Measurements from ENCODE around the gene RCAN3.

The RCAN3 gene

DNA sequence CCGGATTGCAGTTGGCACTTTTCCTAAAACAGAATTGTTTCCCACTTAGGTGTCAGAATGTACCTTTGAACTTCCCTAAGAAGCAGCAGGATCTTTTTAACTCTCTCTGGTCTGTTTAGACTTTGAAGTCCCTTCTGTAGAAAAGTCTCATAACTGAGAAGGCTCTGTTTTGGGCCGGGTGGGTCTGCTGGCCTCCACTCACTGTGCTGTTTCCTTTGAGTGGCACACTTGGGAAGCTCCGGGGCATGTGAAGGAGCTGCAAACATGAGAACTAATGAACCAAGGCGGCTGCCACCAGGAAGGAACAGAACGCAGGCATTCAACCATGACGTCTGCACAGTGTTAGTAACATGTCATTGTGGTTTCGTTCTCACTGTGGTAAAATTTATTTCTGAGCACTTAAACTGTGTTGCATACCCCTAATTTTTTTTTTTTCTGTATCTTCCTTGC, 33.8 kb downstream of the RCAN3 start:
- Histone ChIP-seq H3K79me2 (ENCODE audit: insufficient read depth, low read depth) (no peaks in the 10 kb centered on the region), H4K20me1 (ENCODE audit: insufficient read depth) (no peaks in the 10 kb centered on the region), H3K4me3 (IDR thresholded peaks at IDR 0.05; ENCODE audit: insufficient read depth, low read depth, low read length) (no peak overlapping the region), H2AFZ (ENCODE audit: low read depth) (peak overlapping the region; percentile 21; the same call in 1 of the 2 replicates), H3K27me3 (ENCODE audit: insufficient read depth, low read depth) (no peaks in the 10 kb centered on the region), H3K4me1 (ENCODE audit: low read depth, poor library complexity, severe bottlenecking) (peaks cover 49% of the 10 kb centered on the region), H3K27ac (peak overlapping the region; percentile 19; the same call in 1 of the 2 replicates), H3K36me3 (ENCODE audit: insufficient read depth) (no peaks in the 10 kb centered on the region), H3K9ac (no peak overlapping the region), H3K4me2 (peak overlapping the region; percentile 93; the same call in 1 of the 2 replicates)
- TF ChIP-seq, protein P1, sequence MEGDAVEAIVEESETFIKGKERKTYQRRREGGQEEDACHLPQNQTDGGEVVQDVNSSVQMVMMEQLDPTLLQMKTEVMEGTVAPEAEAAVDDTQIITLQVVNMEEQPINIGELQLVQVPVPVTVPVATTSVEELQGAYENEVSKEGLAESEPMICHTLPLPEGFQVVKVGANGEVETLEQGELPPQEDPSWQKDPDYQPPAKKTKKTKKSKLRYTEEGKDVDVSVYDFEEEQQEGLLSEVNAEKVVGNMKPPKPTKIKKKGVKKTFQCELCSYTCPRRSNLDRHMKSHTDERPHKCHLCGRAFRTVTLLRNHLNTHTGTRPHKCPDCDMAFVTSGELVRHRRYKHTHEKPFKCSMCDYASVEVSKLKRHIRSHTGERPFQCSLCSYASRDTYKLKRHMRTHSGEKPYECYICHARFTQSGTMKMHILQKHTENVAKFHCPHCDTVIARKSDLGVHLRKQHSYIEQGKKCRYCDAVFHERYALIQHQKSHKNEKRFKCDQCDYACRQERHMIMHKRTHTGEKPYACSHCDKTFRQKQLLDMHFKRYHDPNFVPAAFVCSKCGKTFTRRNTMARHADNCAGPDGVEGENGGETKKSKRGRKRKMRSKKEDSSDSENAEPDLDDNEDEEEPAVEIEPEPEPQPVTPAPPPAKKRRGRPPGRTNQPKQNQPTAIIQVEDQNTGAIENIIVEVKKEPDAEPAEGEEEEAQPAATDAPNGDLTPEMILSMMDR (conservative IDR thresholded peaks at IDR 0.05; ENCODE audit: low read depth, low read length) = no peak

DNA sequence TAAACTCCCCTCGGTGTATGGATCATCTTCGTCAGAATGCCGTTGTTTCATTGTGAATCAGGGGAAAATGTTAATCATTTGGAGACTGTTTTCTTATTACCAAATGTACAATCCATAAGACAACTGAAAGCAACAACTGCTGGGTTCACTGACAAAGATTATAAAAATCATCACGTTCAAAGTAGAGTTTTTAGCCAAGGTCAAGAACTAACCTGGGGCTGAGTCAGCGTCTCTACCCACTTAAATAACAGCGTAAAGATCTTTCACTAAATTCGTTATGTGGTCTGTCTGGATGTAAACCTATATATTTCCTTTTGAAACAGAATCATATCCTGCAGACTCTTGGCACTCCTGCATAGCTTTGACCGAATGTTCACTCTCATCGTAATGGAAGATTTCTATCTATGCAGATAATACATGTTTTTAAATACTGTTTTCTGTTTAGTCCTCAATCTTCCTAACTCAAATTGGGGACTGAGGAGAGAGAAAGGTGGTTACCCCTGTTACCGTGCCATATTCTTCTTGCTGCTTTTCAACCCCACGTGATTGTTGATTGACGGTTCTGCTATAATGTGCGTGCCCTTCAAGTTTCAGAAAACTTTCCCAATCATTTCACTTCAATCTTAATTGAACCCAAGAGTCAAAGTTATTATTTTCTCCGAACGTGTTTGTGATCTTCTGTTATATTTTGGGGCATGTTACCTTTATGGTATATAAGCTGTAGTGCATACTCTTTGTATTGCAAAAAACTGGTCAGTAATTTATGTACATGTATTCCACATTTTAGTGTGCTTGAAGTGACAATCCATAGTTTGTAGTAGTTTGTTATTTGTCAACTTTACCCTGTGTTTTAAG, 37.6 kb downstream of the RCAN3 start:
- H3K4me3 ChIP-seq (IDR thresholded peaks at IDR 0.05; ENCODE audit: insufficient read depth, low read depth, low read length) = no peak overlapping the region
- no peak overlapping the region for H3K4me2 ChIP-seq
- no peak overlapping the region for H3K27ac ChIP-seq
- H3K79me2 ChIP-seq (ENCODE audit: insufficient read depth, low read depth) = no peaks in the 10 kb centered on the region
- no peaks in the 10 kb centered on the region for H3K36me3 ChIP-seq (ENCODE audit: insufficient read depth)
- TF ChIP-seq, protein P1 (conservative IDR thresholded peaks at IDR 0.05; ENCODE audit: low read depth, low read length) = no peak
- no peaks in the 10 kb centered on the region for H4K20me1 ChIP-seq (ENCODE audit: insufficient read depth)
- H3K4me1 ChIP-seq (ENCODE audit: low read depth, poor library complexity, severe bottlenecking) = peaks cover 39% of the 10 kb centered on the region
- no peaks in the 10 kb centered on the region for H3K27me3 ChIP-seq (ENCODE audit: insufficient read depth, low read depth)
- H3K9ac ChIP-seq = no peak overlapping the region
- H2AFZ ChIP-seq (ENCODE audit: low read depth) = no peak overlapping the region

DNA sequence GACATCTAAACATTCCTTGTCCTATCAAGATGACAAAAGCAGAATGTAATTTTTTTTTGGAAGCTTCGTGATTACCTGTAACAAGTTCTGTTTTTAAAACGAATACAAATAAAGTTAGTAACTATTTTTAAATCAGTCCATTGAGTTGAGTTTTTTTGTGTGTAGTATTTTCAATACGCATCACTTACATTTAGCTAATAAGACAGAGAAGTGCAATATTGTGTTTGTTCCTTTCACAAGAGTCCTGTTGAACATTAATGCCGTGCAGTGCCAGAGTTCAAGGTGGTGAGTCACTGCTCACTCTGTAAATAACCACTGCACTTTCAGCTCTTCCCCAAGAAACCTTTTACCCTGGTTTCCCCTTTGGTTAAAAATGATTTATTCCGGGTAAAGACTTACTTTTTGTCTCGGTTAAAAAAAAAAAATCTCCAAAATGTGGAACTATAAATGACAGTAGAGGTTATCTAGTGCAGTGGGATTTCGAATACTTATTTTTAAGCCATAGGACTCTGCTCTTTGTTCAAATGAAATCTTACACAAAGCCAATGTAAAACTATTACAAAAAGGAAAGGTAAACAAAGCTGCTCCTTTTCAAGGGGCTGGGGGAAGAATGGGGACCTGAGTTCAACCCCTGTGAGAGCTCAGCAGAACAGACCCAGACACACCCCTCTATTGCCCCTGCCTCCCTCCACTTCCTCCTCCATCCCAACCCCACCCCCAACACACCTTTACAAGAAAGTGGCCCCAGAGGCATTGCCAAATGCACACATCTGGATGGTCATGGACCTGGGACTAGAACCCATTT, 38.5 kb downstream of the RCAN3 start:
- H3K27ac ChIP-seq = no peak overlapping the region
- H2AFZ ChIP-seq (ENCODE audit: low read depth) = no peak overlapping the region
- TF ChIP-seq, protein P1 (conservative IDR thresholded peaks at IDR 0.05; ENCODE audit: low read depth, low read length) = no peak
- H3K79me2 ChIP-seq (ENCODE audit: insufficient read depth, low read depth) = no peaks in the 10 kb centered on the region
- peak overlapping the region; percentile 24; the same call in 1 of the 2 replicates for H3K4me2 ChIP-seq
- no peak overlapping the region for H3K9ac ChIP-seq
- H3K4me3 ChIP-seq (IDR thresholded peaks at IDR 0.05; ENCODE audit: insufficient read depth, low read depth, low read length) = no peak overlapping the region
- no peaks in the 10 kb centered on the region for H3K36me3 ChIP-seq (ENCODE audit: insufficient read depth)
- H3K4me1 ChIP-seq (ENCODE audit: low read depth, poor library complexity, severe bottlenecking) = peaks cover 30% of the 10 kb centered on the region
- no peaks in the 10 kb centered on the region for H3K27me3 ChIP-seq (ENCODE audit: insufficient read depth, low read depth)
- no peaks in the 10 kb centered on the region for H4K20me1 ChIP-seq (ENCODE audit: insufficient read depth)

DNA sequence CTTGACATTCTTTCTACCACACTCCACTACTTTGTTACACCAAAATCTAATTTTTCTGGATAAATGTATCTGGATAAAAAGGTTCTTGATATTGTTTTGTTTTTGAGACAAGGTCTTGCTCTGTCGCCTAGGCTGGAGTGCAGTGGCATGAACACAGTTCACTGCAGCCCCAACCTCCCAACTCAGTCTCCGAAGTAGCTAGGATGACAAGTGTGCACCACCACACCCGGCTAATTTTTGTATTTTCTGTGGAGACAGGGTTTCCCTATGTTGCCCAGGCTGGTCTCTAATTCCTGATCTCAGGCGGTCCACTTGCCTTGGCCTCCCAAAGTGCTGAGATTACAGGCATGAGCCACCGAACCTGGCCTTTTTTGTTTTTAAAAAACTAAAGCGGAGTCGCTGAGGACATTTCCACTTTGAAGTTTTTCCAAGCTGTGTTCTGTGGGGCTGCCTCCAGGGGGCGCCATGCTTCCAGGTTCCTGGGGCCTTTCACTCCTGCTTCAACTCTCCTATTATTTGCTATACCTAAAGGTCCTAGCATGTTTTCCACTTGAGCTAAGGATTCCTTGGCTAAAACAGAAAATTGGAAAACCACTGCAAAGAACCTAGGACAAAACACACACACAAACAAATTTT, 39.2 kb downstream of the RCAN3 start:
- Histone ChIP-seq H3K9ac (no peak overlapping the region), H3K4me1 (ENCODE audit: low read depth, poor library complexity, severe bottlenecking) (peaks cover 23% of the 10 kb centered on the region), H3K79me2 (ENCODE audit: insufficient read depth, low read depth) (no peaks in the 10 kb centered on the region), H2AFZ (ENCODE audit: low read depth) (no peak overlapping the region), H3K4me3 (IDR thresholded peaks at IDR 0.05; ENCODE audit: insufficient read depth, low read depth, low read length) (no peak overlapping the region), H3K4me2 (peak overlapping the region; percentile 24; the same call in 1 of the 2 replicates), H3K27ac (no peak overlapping the region), H3K27me3 (ENCODE audit: insufficient read depth, low read depth) (no peaks in the 10 kb centered on the region), H4K20me1 (ENCODE audit: insufficient read depth) (no peaks in the 10 kb centered on the region), H3K36me3 (ENCODE audit: insufficient read depth) (no peaks in the 10 kb centered on the region)
- TF ChIP-seq, protein P1 (conservative IDR thresholded peaks at IDR 0.05; ENCODE audit: low read depth, low read length) = peak; percentile 78

All from KMS-11 (cell line).